HCT116 (cell line): ENCODE data around the gene LRRC4C. TPM values are rescaled to one million over a fixed set of nuclear protein-coding genes. Genes with fewer than 3 reads are reported as not detected.
"Not testable (repeated sequence)": the region's sequence is repeated elsewhere in the genome, so short reads cannot be mapped to it uniquely, and the experiment has no call there.

Experiments used
- ATAC-seq: fragments of 200-7000 bp; cut with Tn5 transposase; 2 replicates; pipeline ENCODE4 v1.9.1; 2020; ENCODE audit warnings: mild to moderate bottlenecking, moderate library complexity
- BruUV-seq: library from RNA; stranded (reverse); fragments of 400-500 nt; replicated peaks from 2 replicates; lab custom pipeline; 2021; lab: Mats Ljungman, UMichigan
- CTCF ChIA-PET: fragments of 300-600 bp; sonication (Branson Sonifier 250); formaldehyde crosslinking; loops from one replicate; lab custom pipeline; 2021; ENCODE audit warnings: antibody characterized with exemption; lab: Charles Lee
- POLR2A ChIA-PET: fragments of 300-600, 350-600 bp; sonication (Branson Sonifier 250); formaldehyde crosslinking; loops from one replicate; lab custom pipeline; 2021; ENCODE audit warnings: antibody characterized with exemption; lab: Charles Lee
- RAD21 ChIA-PET, 2 experiments: fragments of 300-600 bp; sonication (Branson Sonifier 250); formaldehyde crosslinking; loops; one replicate each; lab custom pipeline; 2023; ENCODE audit warnings: low total read pairs in 2 of 2; ENCODE audit not compliant: uncharacterized antibody in 2 of 2, unreplicated experiment in 2 of 2, low non-redundant PET in 1 of 2; lab: Charles Lee
- DNase-seq: peaks from one replicate; pipeline ENCODE4 v3.0.0-alpha.2; 2010; ENCODE audit warnings: low read depth, low spot score
- H2AFZ ChIP-seq: fragments of 200-600 bp; shearing (Covaris generic), sonication (generic); 2 replicates; pipeline ENCODE4 v1.6.1; 2017; ENCODE audit warnings: low read depth, mixed run types, mixed read lengths, antibody characterized with exemption, low read length; ENCODE audit not compliant: poor library complexity, severe bottlenecking
- H3K27ac ChIP-seq: 2 replicates; pipeline ENCODE4 v1.5.1; 2012; ENCODE audit warnings: low read depth, low read length
- H3K27me3 ChIP-seq: fragments of 200-600 bp; sonication (generic); 2 replicates; pipeline ENCODE4 v1.6.1; 2016; ENCODE audit warnings: mixed run types, low read length, mixed read lengths; ENCODE audit not compliant: insufficient read depth
- H3K36me3 ChIP-seq, 2 experiments: fragments of 200-500 bp in 1 of 2; fragments of 200-600 bp in 1 of 2; sonication (Bioruptor generic) in 1 of 2; sonication (generic) in 1 of 2; 2 replicates each; pipeline versions ENCODE4 v1.5.1 to v1.6.1; 2014 to 2016; ENCODE audit warnings: low read length in 2 of 2, inconsistent platforms in 1 of 2, mixed read lengths in 1 of 2, mixed run types in 1 of 2; ENCODE audit not compliant: insufficient read depth in 2 of 2, control insufficient read depth in 1 of 2
- H3K4me1 ChIP-seq, 2 experiments: fragments of 200-600 bp in 1 of 2; sonication (generic) in 1 of 2; 2 replicates each; pipeline versions ENCODE4 v1.5.1 to v1.6.1; 2012 to 2017; ENCODE audit warnings: low read length in 2 of 2, inconsistent platforms in 1 of 2, mild to moderate bottlenecking in 1 of 2, mixed read lengths in 1 of 2, mixed run types in 1 of 2, moderate library complexity in 1 of 2; ENCODE audit not compliant: insufficient read depth in 2 of 2, control insufficient read depth in 1 of 2
- H3K4me2 ChIP-seq: fragments of 200-600 bp; sonication (generic); 2 replicates; pipeline ENCODE4 v1.6.1; 2017; ENCODE audit warnings: mixed run types, low read length, mixed read lengths
- H3K4me3 ChIP-seq, 2 experiments: fragments of 200-600 bp in 1 of 2; sonication (generic) in 1 of 2; replicated peaks in 1 of 2; 2 replicates each; pipeline ENCODE4 v1.5.1; 2011 to 2016; ENCODE audit warnings: low read length in 2 of 2, control low read depth in 1 of 2, low read depth in 1 of 2, mild to moderate bottlenecking in 1 of 2, mixed read lengths in 1 of 2, mixed run types in 1 of 2
- H3K79me2 ChIP-seq: fragments of 200-600 bp; sonication (generic); 2 replicates; pipeline ENCODE4 v1.6.1; 2017; ENCODE audit warnings: mild to moderate bottlenecking, mixed run types, low read length, moderate library complexity, mixed read lengths; ENCODE audit not compliant: insufficient read depth
- H3K9ac ChIP-seq: fragments of 200-600 bp; sonication (generic); 2 replicates; pipeline ENCODE4 v1.6.1; 2016; ENCODE audit warnings: low read length, mixed read lengths
- H3K9me2 ChIP-seq: fragments of 200-600 bp; sonication (generic), shearing (Covaris generic); 2 replicates; pipeline ENCODE4 v1.6.1; 2017; ENCODE audit warnings: mixed run types, mild to moderate bottlenecking, moderate library complexity; ENCODE audit not compliant: insufficient read depth
- H3K9me3 ChIP-seq, 2 experiments: fragments of 200-500 bp in 1 of 2; fragments of 200-600 bp in 1 of 2; sonication (Bioruptor generic) in 1 of 2; sonication (generic) in 1 of 2; 2 replicates each; pipeline ENCODE4 v1.6.1; 2014 to 2017; ENCODE audit warnings: low read length in 2 of 2, mixed read lengths in 2 of 2, inconsistent platforms in 1 of 2, low read depth in 1 of 2, mild to moderate bottlenecking in 1 of 2, mixed run types in 1 of 2, moderate library complexity in 1 of 2; ENCODE audit not compliant: control insufficient read depth in 1 of 2, insufficient read depth in 1 of 2
- H4K20me1 ChIP-seq: fragments of 200-600 bp; sonication (generic), shearing (Covaris generic); 2 replicates; pipeline ENCODE4 v1.6.1; 2017; ENCODE audit warnings: mixed run types, mild to moderate bottlenecking, moderate library complexity; ENCODE audit not compliant: insufficient read depth
- CBX3 ChIP-seq: IDR thresholded peaks from 2 replicates; pipeline ENCODE4 v1.6.1; 2012; ENCODE audit warnings: low read depth
- EGR1 ChIP-seq: IDR thresholded peaks from 2 replicates; pipeline ENCODE4 v1.6.1; 2012; ENCODE audit warnings: low read depth
- POLR2AphosphoS5 ChIP-seq: IDR thresholded peaks from 2 replicates; pipeline ENCODE4 v1.6.1; 2011; ENCODE audit warnings: mild to moderate bottlenecking, low read depth, low read length, moderate library complexity
- REST ChIP-seq: IDR thresholded peaks from 2 replicates; pipeline ENCODE4 v1.6.1; 2012; ENCODE audit warnings: low read depth
- intact Hi-C: fragments of 100-400 bp; cut with micrococcal nuclease; formaldehyde crosslinking; loops from 2 replicates; pipeline ENCODE4 v1.10.0; 2022
- total RNA-seq: library from RNA; stranded (reverse); gene quantifications from one replicate; pipeline ENCODE4 v1.2.1, GENCODE V29; 2021; ENCODE audit not compliant: unreplicated experiment

The LRRC4C gene
- total RNA-seq, 1 experiment from 2014 or later: not detected

DNA sequence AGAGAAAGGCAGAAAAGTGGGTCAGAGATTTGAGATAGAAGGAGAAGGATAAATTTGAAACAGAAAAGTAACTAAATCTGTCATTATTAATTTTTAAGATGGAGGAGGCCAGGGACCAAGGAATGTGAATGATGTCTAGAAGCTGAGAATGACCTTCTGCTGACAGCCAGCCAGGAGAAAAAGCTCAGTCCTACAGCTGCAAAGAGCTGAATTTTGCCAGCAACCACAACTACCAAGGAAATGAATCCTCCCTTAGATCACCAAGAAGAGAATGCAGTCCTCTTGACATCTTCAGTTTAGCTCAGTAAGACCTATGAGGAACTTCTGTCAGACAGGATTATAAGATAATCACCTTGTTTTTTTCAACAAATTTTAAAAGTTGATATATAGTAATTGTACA lies 538.2 kb downstream of the LRRC4C start:
- intact Hi-C loops: no loop called here
- H3K27ac ChIP-seq: no peak overlapping the region
- no peaks in the 10 kb centered on the region for H3K9me2 ChIP-seq
- TF ChIP-seq CBX3 (no peak), POLR2AphosphoS5 (no peak), REST (no peak), EGR1 (no peak)
- H3K4me3 ChIP-seq: no peak overlapping the region
- no peaks in the 10 kb centered on the region for H3K36me3 ChIP-seq
- H4K20me1 ChIP-seq: no peaks in the 10 kb centered on the region
- no peak for ATAC-seq
- H2AFZ ChIP-seq: no peak overlapping the region
- no peak overlapping the region for H3K9ac ChIP-seq
- no peaks in the 10 kb centered on the region for H3K27me3 ChIP-seq
- no TSS peak for BruUV-seq
- CTCF ChIA-PET: no interaction called here
- no peak for DNase-seq
- no peak overlapping the region for H3K4me2 ChIP-seq
- POLR2A ChIA-PET: no interaction called here
- peaks cover 3 to 17% of the 10 kb centered on the region in 2 experiments; a peak in 2 of 4 replicates for H3K9me3 ChIP-seq
- H3K79me2 ChIP-seq: no peaks in the 10 kb centered on the region
- RAD21 ChIA-PET: no interaction called here
- no peaks in the 10 kb centered on the region for H3K4me1 ChIP-seq

GRCh38 chr11:40910774-40911173 lies 548.7 kb downstream of the LRRC4C start:
- H3K27me3 ChIP-seq, H3K79me2 ChIP-seq, H3K4me1 ChIP-seq, intact Hi-C loops, H3K4me2 ChIP-seq, H4K20me1 ChIP-seq, H3K4me3 ChIP-seq, CTCF ChIA-PET, ATAC-seq, H3K27ac ChIP-seq, DNase-seq, RAD21 ChIA-PET, BruUV-seq, POLR2A ChIA-PET, H3K9me3 ChIP-seq, H3K36me3 ChIP-seq, H2AFZ ChIP-seq, H3K9me2 ChIP-seq, H3K9ac ChIP-seq: not testable (repeated sequence)
